ENCODE measurements around the gene PIAS1. TPM values are rescaled to one million over a fixed set of nuclear protein-coding genes. Genes with fewer than 3 reads are reported as not detected.

The PIAS1 gene
- total RNA-seq, 1 experiment from 2014 or later, result 29.7 TPM

- ATAC-seq (no peak), DNase-seq (ENCODE audit: low spot score) (no peak)
- Mint-ChIP-seq H3K27ac (peak overlapping the region; percentile 3), H3K4me1 (peaks cover 33% of the 10 kb centered on the region), H3K27me3 (ENCODE audit: low read depth) (no peaks in the 10 kb centered on the region), H3K9me3 (no peaks in the 10 kb centered on the region), H3K4me3 (no peak overlapping the region), H3K36me3 (no peaks in the 10 kb centered on the region)
- ChIA-PET CTCF (no interaction called here), POLR2A (interaction anchor here (0.5 kb wide), 1 partner anchor 22 kb away, joined by 5 read pairs; no protein-coding TSS in a partner anchor)
- TF ChIP-seq ZNF219 (CRISPR knock-in tag; IDR thresholded peaks at IDR 0.05; ENCODE audit: borderline replicate concordance), result no peak
- no peak for TF ChIP-seq CREM (CRISPR knock-in tag; IDR thresholded peaks at IDR 0.05)
- no peak for TF ChIP-seq IRF1 (CRISPR knock-in tag; IDR thresholded peaks at IDR 0.05)
- TF ChIP-seq CTCF (IDR thresholded peaks at IDR 0.05), result no peak
- TF ChIP-seq E2F4 (CRISPR knock-in tag; IDR thresholded peaks at IDR 0.05; ENCODE audit: borderline replicate concordance, low read depth), result no peak
- no peak for TF ChIP-seq MAX (CRISPR knock-in tag; IDR thresholded peaks at IDR 0.05)
- no peak for TF ChIP-seq ETV6 (CRISPR knock-in tag; IDR thresholded peaks at IDR 0.05)
- TF ChIP-seq ZSCAN18 (CRISPR knock-in tag; IDR thresholded peaks at IDR 0.05), result no peak
These were observed 19.6 kb downstream of the PIAS1 start for GRCh38 chr15:68073576-68074288.

GRCh38 chr15:68075764-68076385 lies 21.8 kb downstream of the PIAS1 start:
- no peak overlapping the region for H3K4me3 Mint-ChIP-seq
- TF ChIP-seq AR (CRISPR knock-in tag; IDR thresholded peaks at IDR 0.05), result no peak
- TF ChIP-seq USF2 (CRISPR knock-in tag; IDR thresholded peaks at IDR 0.05), result no peak
- no peak for TF ChIP-seq ZNF512 (CRISPR knock-in tag; IDR thresholded peaks at IDR 0.05; ENCODE audit: borderline replicate concordance)
- TF ChIP-seq AFF4 (CRISPR knock-in tag; IDR thresholded peaks at IDR 0.05; ENCODE audit: borderline replicate concordance), result no peak
- no peak for TF ChIP-seq CBFB (CRISPR knock-in tag; IDR thresholded peaks at IDR 0.05; ENCODE audit: low read depth)
- TF ChIP-seq KAT7 (CRISPR knock-in tag; IDR thresholded peaks at IDR 0.05; ENCODE audit: borderline replicate concordance), result no peak
- no peak for TF ChIP-seq HMGXB4 (CRISPR knock-in tag; IDR thresholded peaks at IDR 0.05)

More at GRCh38 chr15:68075764-68076385, 21.8 kb downstream of the PIAS1 start:
- DNase-seq (ENCODE audit: low spot score) (no peak), ATAC-seq (no peak)
- Mint-ChIP-seq H3K4me1 (peaks cover 27% of the 10 kb centered on the region), H3K27ac (no peak overlapping the region), H3K36me3 (no peaks in the 10 kb centered on the region), H3K9me3 (no peaks in the 10 kb centered on the region), H3K27me3 (ENCODE audit: low read depth) (no peaks in the 10 kb centered on the region)
- ChIA-PET CTCF (no interaction called here), POLR2A (no interaction called here)

Data from WTC11 (cell line).